GM12878 (cell line): ENCODE measurements around the gene TMEM179B. TPM values are rescaled to one million over a fixed set of nuclear protein-coding genes. Genes with fewer than 3 reads are reported as not detected.

Source experiments
- ATF7 ChIP-seq: fragments of 450-650 bp; IDR thresholded peaks from 2 replicates; pipeline ENCODE4 v1.6.1; 2016; ENCODE audit warnings: low read depth, mild to moderate bottlenecking
- EGR1 ChIP-seq, 2 experiments: IDR thresholded peaks; 1 replicate in 1 of 2; 2 replicates in 1 of 2; pipeline ENCODE4 v1.6.1; 2011 to 2012; ENCODE audit warnings: low read depth in 2 of 2, low read length in 2 of 2, borderline replicate concordance in 1 of 2, mild to moderate bottlenecking in 1 of 2, moderate library complexity in 1 of 2
- NFYA ChIP-seq: IDR thresholded peaks from 2 replicates; pipeline ENCODE4 v1.6.1; 2011; ENCODE audit warnings: low read depth, mild to moderate bottlenecking, low read length, improper control_type of control experiment, borderline replicate concordance
- polyA plus RNA-seq, 11 experiments: library from polyadenylated mRNA; depleted of rRNA in 4 of 11; unstranded in 6 of 11; stranded (reverse) in 5 of 11; fragments of >200 nt; fragmentation: Nextera tagmentation in 4 of 11; fragmentation: Illumina TruSeq in 1 of 11; extraction: Ambion mirVana in 4 of 11; extraction: Trizol in 1 of 11; gene quantifications; 1 replicate in 1 of 11; 2 replicates in 10 of 11; pipeline versions ENCODE4 v1.2.1 to v1.2.3, GENCODE V29; 2011 to 2016; ENCODE audit warnings: inconsistent platforms in 2 of 11, missing spikeins in 2 of 11, low read depth in 1 of 11
- total RNA-seq, 4 experiments: library from RNA; depleted of rRNA in 3 of 4; stranded (reverse); fragments of >200 nt in 3 of 4; fragmentation: Illumina TruSeq in 1 of 4; extraction: Trizol in 1 of 4; gene quantifications; 2 replicates each; pipeline versions ENCODE4 v1.2.1 to v1.2.3, GENCODE V29; 2013 to 2021
- TF ChIP-seq, protein P1 (sequence below): IDR thresholded peaks from 2 replicates; pipeline ENCODE4 v1.6.1; 2011; ENCODE audit warnings: low read depth, low read length, improper control_type of control experiment, borderline replicate concordance
- TF ChIP-seq, protein P2 (sequence below): fragments of 450-650 bp; IDR thresholded peaks from 2 replicates; pipeline ENCODE4 v1.6.1; 2016; ENCODE audit warnings: mild to moderate bottlenecking
- TF ChIP-seq, protein P3 (sequence below): IDR thresholded peaks from 2 replicates; pipeline ENCODE4 v1.6.1; 2012; ENCODE audit warnings: mild to moderate bottlenecking, low read depth, low read length

TMEM179B gene
- total and polyA plus RNA-seq, 10 of the 15 experiments (the other 5 are each of a cell fraction or from before 2014, with no cell fraction given): 21.7 to 82.4 (median 42.0) TPM

DNA sequence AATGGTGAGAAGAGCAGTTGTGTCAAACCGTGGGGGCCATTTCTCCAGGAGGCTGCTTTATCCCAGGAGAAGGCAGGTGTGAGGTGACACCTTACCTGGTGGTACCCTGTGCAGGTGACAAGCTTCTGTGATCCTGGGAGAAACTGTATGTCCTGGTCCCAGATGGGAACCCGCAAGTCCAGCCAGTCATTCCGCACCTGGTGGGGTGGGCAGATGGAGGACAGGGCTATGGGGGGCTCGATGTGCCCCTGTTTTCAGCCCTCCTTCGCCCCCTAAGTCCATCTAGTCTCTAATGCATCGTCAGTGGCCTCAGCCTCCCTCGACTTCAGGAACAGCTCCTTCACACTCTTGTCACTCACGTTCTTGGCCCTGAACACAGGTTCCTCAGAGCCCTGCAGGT lies 48.1 kb downstream of the TMEM179B start (continued):
- TF ChIP-seq, protein P1, sequence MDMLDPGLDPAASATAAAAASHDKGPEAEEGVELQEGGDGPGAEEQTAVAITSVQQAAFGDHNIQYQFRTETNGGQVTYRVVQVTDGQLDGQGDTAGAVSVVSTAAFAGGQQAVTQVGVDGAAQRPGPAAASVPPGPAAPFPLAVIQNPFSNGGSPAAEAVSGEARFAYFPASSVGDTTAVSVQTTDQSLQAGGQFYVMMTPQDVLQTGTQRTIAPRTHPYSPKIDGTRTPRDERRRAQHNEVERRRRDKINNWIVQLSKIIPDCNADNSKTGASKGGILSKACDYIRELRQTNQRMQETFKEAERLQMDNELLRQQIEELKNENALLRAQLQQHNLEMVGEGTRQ: no peak
- TF ChIP-seq, protein P2, sequence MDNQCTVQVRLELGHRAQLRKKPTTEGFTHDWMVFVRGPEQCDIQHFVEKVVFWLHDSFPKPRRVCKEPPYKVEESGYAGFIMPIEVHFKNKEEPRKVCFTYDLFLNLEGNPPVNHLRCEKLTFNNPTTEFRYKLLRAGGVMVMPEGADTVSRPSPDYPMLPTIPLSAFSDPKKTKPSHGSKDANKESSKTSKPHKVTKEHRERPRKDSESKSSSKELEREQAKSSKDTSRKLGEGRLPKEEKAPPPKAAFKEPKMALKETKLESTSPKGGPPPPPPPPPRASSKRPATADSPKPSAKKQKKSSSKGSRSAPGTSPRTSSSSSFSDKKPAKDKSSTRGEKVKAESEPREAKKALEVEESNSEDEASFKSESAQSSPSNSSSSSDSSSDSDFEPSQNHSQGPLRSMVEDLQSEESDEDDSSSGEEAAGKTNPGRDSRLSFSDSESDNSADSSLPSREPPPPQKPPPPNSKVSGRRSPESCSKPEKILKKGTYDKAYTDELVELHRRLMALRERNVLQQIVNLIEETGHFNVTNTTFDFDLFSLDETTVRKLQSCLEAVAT: no peak
- TF ChIP-seq EGR1 (IDR thresholded peaks at IDR 0.05; ENCODE audit: borderline replicate concordance in 1 of 2, low read depth in 2 of 2, low read length in 2 of 2) (no peak), ATF7 (no peak), NFYA (no peak)
- TF ChIP-seq, protein P3, sequence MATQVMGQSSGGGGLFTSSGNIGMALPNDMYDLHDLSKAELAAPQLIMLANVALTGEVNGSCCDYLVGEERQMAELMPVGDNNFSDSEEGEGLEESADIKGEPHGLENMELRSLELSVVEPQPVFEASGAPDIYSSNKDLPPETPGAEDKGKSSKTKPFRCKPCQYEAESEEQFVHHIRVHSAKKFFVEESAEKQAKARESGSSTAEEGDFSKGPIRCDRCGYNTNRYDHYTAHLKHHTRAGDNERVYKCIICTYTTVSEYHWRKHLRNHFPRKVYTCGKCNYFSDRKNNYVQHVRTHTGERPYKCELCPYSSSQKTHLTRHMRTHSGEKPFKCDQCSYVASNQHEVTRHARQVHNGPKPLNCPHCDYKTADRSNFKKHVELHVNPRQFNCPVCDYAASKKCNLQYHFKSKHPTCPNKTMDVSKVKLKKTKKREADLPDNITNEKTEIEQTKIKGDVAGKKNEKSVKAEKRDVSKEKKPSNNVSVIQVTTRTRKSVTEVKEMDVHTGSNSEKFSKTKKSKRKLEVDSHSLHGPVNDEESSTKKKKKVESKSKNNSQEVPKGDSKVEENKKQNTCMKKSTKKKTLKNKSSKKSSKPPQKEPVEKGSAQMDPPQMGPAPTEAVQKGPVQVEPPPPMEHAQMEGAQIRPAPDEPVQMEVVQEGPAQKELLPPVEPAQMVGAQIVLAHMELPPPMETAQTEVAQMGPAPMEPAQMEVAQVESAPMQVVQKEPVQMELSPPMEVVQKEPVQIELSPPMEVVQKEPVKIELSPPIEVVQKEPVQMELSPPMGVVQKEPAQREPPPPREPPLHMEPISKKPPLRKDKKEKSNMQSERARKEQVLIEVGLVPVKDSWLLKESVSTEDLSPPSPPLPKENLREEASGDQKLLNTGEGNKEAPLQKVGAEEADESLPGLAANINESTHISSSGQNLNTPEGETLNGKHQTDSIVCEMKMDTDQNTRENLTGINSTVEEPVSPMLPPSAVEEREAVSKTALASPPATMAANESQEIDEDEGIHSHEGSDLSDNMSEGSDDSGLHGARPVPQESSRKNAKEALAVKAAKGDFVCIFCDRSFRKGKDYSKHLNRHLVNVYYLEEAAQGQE: no peak
- TF ChIP-seq, all 136 proteins: peak for 0
